Measurements from ENCODE around the gene BACE2. TPM values are rescaled to one million over a fixed set of nuclear protein-coding genes. Genes with fewer than 3 reads are reported as not detected.

BACE2 gene
- total RNA-seq, 3 donors from 2014 or later (not counting 1 experiment from before 2014, with no cell fraction given): 0.12 to 10.3 (median 0.29) TPM

- WGBS (ENCODE audit: insufficient coverage): 6% methylated on average over 3 of the region's 3 CpGs
- H3K27ac ChIP-seq (ENCODE audit: low read length): no peak overlapping the region
- Mint-ChIP-seq H3K9me3 (no peaks in the 10 kb centered on the region), H3K27ac (no peak overlapping the region), H3K4me3 (peak overlapping the region; percentile 85), H3K27me3 (ENCODE audit: low read depth in 2 of 2) (peaks cover 29 to 43% of the 10 kb centered on the region in 2 donors), H3K36me3 (no peaks in the 10 kb centered on the region), H3K4me1 (peaks cover 4 to 8% of the 10 kb centered on the region in 2 donors)
- peaks cover 8% of the 10 kb centered on the region for H3K27me3 ChIP-seq (ENCODE audit: control insufficient read depth, insufficient read depth, low read length)
- no peaks in the 10 kb centered on the region for H3K9me3 ChIP-seq (ENCODE audit: control insufficient read depth, insufficient read depth, low read length)
- peak overlapping the region; percentile 5 for H3K4me3 ChIP-seq (ENCODE audit: low read length)
- DNase-seq: no peak
- TF ChIP-seq CTCF (IDR thresholded peaks at IDR 0.05): no peak
- H3K4me1 ChIP-seq (ENCODE audit: control insufficient read depth, insufficient read depth, low read length): peaks cover 11% of the 10 kb centered on the region
- intact Hi-C loops (cut with micrococcal nuclease): no loop called here
- no peaks in the 10 kb centered on the region for H3K36me3 ChIP-seq (ENCODE audit: control insufficient read depth, insufficient read depth, low read length)
- ATAC-seq: no peak
Measured at GRCh38 chr21:41169258-41169576, 1.3 kb downstream of the BACE2 start.

GRCh38 chr21:41169701-41170100 is 1.7 kb downstream of the BACE2 start:
- Mint-ChIP-seq H3K4me3 (peak overlapping the region; percentile 85), H3K4me1 (peaks cover 4 to 8% of the 10 kb centered on the region in 2 donors), H3K27ac (no peak overlapping the region), H3K9me3 (no peaks in the 10 kb centered on the region), H3K27me3 (ENCODE audit: low read depth in 2 of 2) (peaks cover 29 to 41% of the 10 kb centered on the region in 2 donors), H3K36me3 (no peaks in the 10 kb centered on the region)
- WGBS (ENCODE audit: insufficient coverage): 83% methylated on average over 5 of the region's 6 CpGs
- DNase-seq (no peak), ATAC-seq (no peak)
- Histone ChIP-seq H3K4me3 (ENCODE audit: low read length) (no peak overlapping the region), H3K36me3 (ENCODE audit: control insufficient read depth, insufficient read depth, low read length) (no peaks in the 10 kb centered on the region), H3K27me3 (ENCODE audit: control insufficient read depth, insufficient read depth, low read length) (peaks cover 8% of the 10 kb centered on the region), H3K27ac (ENCODE audit: low read length) (no peak overlapping the region), H3K4me1 (ENCODE audit: control insufficient read depth, insufficient read depth, low read length) (peaks cover 11% of the 10 kb centered on the region), H3K9me3 (ENCODE audit: control insufficient read depth, insufficient read depth, low read length) (no peaks in the 10 kb centered on the region)
- intact Hi-C loops (cut with micrococcal nuclease): no loop called here
- no peak for TF ChIP-seq CTCF (IDR thresholded peaks at IDR 0.05)

GRCh38 chr21:41170442-41170841 is 2.5 kb downstream of the BACE2 start:
- peak in 1 of 2 donors; percentile 11 for DNase-seq
- peaks cover 25 to 33% of the 10 kb centered on the region in 2 donors for H3K27me3 Mint-ChIP-seq (ENCODE audit: low read depth in 2 of 2)

More at GRCh38 chr21:41170442-41170841, 2.5 kb downstream of the BACE2 start:
- WGBS (ENCODE audit: insufficient coverage): 35% methylated on average over 2 of the region's 2 CpGs
- peaks cover 11% of the 10 kb centered on the region for H3K4me1 ChIP-seq (ENCODE audit: control insufficient read depth, insufficient read depth, low read length)
- Mint-ChIP-seq H3K4me1 (peaks cover 4 to 8% of the 10 kb centered on the region in 2 donors), H3K4me3 (no peak overlapping the region), H3K9me3 (no peaks in the 10 kb centered on the region), H3K36me3 (no peaks in the 10 kb centered on the region), H3K27ac (no peak overlapping the region)
- no peaks in the 10 kb centered on the region for H3K36me3 ChIP-seq (ENCODE audit: control insufficient read depth, insufficient read depth, low read length)
- no peak overlapping the region for H3K4me3 ChIP-seq (ENCODE audit: low read length)
- no peak for TF ChIP-seq CTCF (IDR thresholded peaks at IDR 0.05)
- H3K27ac ChIP-seq (ENCODE audit: low read length): no peak overlapping the region
- intact Hi-C loops (cut with micrococcal nuclease): no loop called here
- no peak for ATAC-seq
- H3K27me3 ChIP-seq (ENCODE audit: control insufficient read depth, insufficient read depth, low read length): peaks cover 8% of the 10 kb centered on the region
- H3K9me3 ChIP-seq (ENCODE audit: control insufficient read depth, insufficient read depth, low read length): no peaks in the 10 kb centered on the region

Measured in natural killer cell (primary cell).